ENCODE measurements around the gene SRSF1.

GRCh38 chr17:57962279-57963148 is 44.5 kb downstream of the SRSF1 start:
- no peak for TF ChIP-seq CTCF (conservative IDR thresholded peaks at IDR 0.05 in 1 of 2, IDR thresholded peaks at IDR 0.05 in 1 of 2; ENCODE audit: extremely low read depth in 1 of 2, insufficient read depth in 1 of 2, low read depth in 1 of 2, low read length in 2 of 2)
- TF ChIP-seq EZH2 (IDR thresholded peaks at IDR 0.05; ENCODE audit: borderline replicate concordance, low read length), result no peak
